Epithelial cell of proximal tubule (primary cell): ENCODE measurements around the gene TNFRSF11A. TPM values are rescaled to one million over a fixed set of nuclear protein-coding genes. Genes with fewer than 3 reads are reported as not detected.

ENCODE experiments used
- DNase-seq: peaks from one replicate; pipeline ENCODE4 v3.0.0-alpha.2; 2011; ENCODE audit warnings: low read depth
- H3K4me3 ChIP-seq: 2 replicates; pipeline ENCODE4 v1.5.1; 2011; ENCODE audit warnings: low read depth, mild to moderate bottlenecking, low read length
- CTCF ChIP-seq: conservative IDR thresholded peaks from 2 replicates; pipeline ENCODE4 v1.5.1; 2012; ENCODE audit warnings: low read depth, mild to moderate bottlenecking, low read length
- total RNA-seq: library from RNA; depleted of rRNA; stranded (reverse); fragments of >200 nt; gene quantifications from 2 replicates; pipeline ENCODE4 v1.2.3, GENCODE V29; 2015

Gene TNFRSF11A
- total RNA-seq, 1 donor from 2014 or later, result 4.2 TPM

- no peak overlapping the region for H3K4me3 ChIP-seq
- TF ChIP-seq CTCF, result no peak
- no peak for DNase-seq
These were observed 10.4 kb downstream of the TNFRSF11A start for GRCh38 chr18:62335494-62335893.

GRCh38 chr18:62336618-62337017, 11.5 kb downstream of the TNFRSF11A start:
- no peak overlapping the region for H3K4me3 ChIP-seq
- DNase-seq, result no peak
- no peak for TF ChIP-seq CTCF

DNA sequence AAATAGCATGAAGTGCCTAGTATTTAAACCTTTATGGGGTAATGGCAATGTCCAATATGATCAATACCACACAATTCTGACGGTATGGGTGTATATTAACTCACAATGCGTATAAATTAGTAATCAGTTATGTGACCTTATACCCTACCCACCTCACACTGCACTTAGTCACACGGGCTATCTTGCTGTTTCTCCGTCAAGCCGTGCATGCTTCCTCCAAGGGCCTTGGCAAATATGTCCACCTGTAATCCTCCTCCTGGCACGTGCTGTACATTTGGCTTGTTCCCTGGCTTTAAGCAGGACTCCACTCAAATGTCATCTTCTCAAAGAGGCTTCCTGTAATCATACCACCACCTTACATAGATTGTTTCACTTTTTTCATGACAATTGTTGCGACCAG, 12.2 kb downstream of the TNFRSF11A start:
- no peak for TF ChIP-seq CTCF
- DNase-seq, result no peak
- H3K4me3 ChIP-seq, result no peak overlapping the region

DNA sequence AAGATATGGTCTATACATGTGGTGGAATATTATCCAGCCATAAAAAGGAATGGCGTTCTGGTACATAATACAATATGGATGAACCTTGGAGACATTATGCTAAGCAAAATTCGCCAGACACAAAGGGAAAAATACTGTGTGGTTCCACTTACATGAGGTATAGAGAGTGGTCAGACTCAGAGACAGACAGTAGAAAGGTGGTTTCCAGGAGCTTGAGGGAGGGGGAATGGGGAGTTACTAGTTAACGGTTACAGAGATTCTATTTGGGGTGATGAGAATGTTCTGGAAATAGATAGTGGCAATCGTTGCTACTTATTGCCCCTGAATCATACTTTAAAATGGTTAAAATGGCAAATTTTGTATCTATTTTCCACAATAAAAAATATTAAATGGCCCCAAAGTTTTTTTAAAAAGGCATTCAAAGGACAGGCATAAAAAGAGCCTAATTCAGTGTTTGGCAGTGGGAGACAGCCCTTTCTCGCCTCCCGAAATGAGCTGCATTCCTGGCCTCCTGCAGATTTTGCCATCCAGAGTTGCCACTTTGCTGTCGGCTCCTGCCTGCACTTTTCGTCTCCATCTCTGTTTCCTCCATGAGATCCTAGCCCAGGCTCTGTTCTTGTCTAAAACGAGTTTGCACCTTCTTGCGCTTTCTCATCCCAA, 13.5 kb downstream of the TNFRSF11A start:
- no peak for DNase-seq
- TF ChIP-seq CTCF, result no peak
- H3K4me3 ChIP-seq, result no peak overlapping the region

DNA sequence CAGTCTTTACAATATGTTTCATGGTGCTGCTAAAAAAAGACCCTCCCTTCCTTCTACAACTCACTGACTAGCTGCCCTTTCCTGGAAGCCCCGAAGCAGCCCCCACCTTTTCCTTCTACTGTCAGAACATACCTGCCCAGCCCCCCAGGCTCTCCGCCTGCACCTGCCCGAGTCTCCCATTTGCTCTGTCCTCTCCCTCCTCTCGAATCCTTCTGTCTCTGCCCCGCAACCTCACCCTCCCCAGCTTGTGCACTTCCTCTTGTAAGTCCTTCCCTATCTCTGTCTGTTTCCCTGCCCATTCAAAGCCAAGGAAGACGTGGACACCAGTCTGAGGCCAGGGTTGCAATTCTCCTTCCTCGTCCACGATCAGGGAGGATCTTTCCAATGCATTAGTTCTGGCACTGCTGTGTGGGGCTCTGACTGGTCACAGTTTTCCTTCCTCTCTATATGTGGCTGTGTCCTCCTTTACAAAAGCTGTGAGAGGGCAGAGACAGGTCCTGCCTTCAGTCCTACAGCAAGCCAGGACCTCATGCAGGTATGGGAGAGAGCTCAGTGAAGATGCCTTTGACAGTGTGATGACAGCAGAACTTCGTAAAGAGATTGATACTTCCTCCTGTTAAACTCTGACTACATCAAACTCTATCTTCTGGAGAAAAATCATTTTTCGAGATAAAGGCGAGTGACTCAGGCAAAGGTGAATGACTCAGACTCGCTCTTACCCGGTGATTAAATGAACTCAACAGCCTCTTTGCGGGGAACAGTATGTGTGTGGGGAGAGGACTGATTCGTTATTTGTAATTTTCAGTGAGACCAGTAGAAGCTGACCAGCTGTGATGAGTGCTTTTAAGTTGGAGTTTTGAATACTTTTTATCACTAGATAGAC, 14.2 kb downstream of the TNFRSF11A start:
- no peak for DNase-seq
- no peak for TF ChIP-seq CTCF
- no peak overlapping the region for H3K4me3 ChIP-seq

DNA sequence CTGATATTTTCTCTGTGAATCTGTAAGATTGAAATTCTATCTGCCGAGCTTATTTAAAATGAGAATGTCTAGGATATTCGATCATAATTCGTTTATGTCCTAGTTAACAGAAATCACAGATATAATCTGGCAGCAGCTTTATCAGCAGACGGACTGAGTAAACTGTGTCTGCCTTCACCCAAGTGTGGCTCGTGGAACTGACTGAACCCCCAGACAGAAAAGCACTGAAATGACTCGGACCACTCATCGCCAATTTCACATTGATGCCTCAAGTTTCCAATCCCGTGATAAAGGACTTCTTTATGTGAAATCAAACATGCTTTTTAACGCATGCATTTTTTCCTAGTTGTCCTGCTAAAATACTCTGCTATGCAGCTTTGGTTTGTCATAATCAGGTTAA, 15.9 kb downstream of the TNFRSF11A start:
- no peak for TF ChIP-seq CTCF
- H3K4me3 ChIP-seq, result no peak overlapping the region
- DNase-seq, result no peak
